Measurements from ENCODE around the gene GRB2.
"Not testable (repeated sequence)": the region's sequence is repeated elsewhere in the genome, so short reads cannot be mapped to it uniquely, and the experiment has no call there.

Gene GRB2

GRCh38 chr17:75387771-75388170 lies 17.7 kb downstream of the GRB2 start:
- DNase-seq (ENCODE audit: low read depth): no peak

DNA sequence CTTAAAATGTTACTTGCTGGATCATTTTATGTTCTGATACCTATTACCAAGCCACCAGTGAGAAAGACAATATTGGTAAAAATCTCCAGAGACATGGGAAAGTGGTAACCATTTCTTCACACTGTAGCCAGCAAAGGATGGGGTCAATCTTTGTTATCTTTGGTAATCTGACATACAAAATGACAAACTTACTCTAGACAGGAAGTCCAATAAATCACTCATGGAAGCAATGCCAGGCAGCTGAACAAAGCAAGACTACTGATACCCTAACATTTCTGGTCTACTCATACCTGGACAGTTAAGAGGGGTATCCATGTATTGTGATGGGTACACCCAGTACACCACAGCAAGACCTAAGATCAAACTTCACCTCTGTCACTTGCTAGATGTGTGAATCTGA lies 19.0 kb downstream of the GRB2 start:
- DNase-seq (ENCODE audit: low read depth): no peak

DNA sequence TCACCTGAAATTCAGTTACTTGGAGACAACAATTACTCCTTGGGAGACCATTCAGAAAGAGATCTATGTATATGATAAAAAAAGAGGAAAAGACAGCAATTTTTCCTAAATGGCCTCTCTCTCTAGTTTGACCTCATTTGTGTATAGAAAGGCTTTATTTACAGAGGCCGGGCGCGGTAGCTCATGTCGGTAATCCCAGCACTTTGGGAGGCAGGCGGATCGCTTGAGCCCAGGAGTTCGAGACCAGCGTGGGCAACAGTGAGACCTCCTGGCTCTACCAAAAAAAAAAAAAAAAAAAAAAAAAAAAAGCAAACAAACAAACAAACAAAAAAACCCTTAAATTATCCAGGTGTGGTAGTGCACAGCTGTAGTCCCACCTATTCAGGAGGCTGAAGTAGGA lies 20.7 kb downstream of the GRB2 start:
- DNase-seq (ENCODE audit: low read depth): no peak

DNA sequence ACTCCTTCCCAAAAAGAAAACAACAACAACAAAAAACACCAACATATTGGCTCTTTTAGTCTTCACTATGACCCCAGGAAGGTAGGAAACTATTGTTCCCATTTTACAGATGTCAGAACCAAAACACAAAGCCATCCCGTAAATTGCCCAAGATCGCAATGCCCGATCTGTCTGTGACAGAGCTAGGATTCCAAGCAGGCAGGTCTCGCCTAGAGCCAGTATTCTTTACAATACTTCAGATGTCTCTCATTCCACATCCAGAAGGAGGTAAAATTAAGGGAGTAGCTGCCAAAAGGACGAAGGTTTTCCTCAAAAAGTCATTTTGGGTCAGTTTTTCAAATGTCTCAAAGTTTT lies 21.7 kb downstream of the GRB2 start:
- no peak for DNase-seq (ENCODE audit: low read depth)

- no peak for DNase-seq (ENCODE audit: low read depth)
Observed at GRCh38 chr17:75380750-75381149, 24.7 kb downstream of the GRB2 start.

DNA sequence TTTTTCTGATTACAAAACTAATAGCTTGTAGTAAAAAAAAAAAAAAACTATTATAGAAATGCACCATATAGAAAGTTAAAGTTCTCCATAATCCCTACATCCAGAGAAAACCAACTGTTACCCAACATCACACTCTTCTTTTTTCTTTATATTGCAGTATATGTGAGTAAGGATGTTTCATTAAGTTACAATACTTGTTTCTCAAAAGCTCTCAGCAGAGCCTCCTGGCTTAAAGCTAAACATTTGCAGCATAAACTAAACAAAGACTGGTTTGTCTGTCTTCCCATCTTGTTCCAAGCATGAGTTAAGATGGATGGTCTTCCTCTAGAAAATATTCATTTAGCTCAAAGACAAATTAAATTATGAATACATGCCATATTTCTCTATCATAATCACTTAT lies 25.2 kb downstream of the GRB2 start:
- DNase-seq (ENCODE audit: low read depth): no peak

- not testable (repeated sequence) for DNase-seq (ENCODE audit: low read depth)
Observed at GRCh38 chr17:75379426-75379825, 26.1 kb downstream of the GRB2 start.

- no peak for DNase-seq (ENCODE audit: low read depth)
Observed at GRCh38 chr17:75373280-75373679, 32.2 kb downstream of the GRB2 start.

GRCh38 chr17:75371981-75372380 lies 33.5 kb downstream of the GRB2 start:
- no peak for DNase-seq (ENCODE audit: low read depth)

- DNase-seq (ENCODE audit: low read depth): no peak
Observed at GRCh38 chr17:75371339-75371738, 34.1 kb downstream of the GRB2 start.

DNA sequence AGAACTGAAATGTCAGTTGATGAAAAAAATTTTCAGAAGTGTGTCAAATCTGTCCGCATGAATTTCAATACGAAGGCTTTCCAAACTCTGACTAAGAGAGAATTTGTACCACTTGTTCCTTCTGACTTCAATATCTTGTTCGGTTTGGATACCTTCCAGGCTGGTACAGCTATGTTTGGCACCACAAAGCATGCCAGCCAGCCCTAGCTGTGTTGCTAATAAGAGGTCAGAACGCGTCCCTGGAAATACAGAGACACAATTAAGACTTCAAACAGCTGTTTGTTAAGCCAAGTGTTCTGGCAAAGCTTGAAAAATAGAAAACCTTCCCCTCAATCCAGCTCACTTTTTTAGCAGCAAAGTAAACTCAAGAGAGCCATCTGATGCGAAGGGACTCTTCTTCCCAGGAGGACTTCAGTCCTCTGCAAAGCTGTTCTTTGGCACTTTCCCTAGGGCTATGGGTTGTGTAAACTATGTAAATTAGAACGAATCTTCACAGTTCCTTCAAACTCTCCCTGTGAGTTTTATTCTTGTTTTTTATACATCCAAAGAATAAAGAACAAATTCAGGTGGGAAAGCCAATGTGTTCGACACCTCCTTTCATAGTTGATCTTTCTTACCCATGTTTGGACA lies 35.1 kb downstream of the GRB2 start:
- no peak for DNase-seq (ENCODE audit: low read depth)

- not testable (repeated sequence) for DNase-seq (ENCODE audit: low read depth)
Observed at GRCh38 chr17:75367838-75368789, 37.4 kb downstream of the GRB2 start.

DNA sequence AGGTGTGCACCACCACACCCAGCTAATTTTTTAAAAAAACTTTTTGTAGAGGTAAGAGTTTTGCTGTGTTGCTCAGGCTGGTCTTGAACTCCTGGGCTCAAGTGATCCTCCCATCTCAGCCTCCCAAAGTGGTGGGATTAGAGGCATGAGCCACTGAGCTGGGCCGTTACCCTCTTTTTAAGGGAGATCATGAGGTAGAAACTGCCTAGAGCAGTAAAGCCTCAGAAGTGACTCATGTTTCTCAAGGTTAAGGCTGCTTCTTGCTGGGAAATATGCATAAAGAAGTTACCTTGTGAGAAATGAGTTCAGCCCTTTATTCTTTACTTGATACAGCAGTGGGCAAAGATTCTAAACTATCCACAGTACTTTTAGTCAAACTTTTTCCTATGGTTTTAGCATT lies 38.2 kb downstream of the GRB2 start:
- no peak for DNase-seq (ENCODE audit: low read depth)

- DNase-seq (ENCODE audit: low read depth): no peak
Observed at GRCh38 chr17:75366432-75366831, 39.0 kb downstream of the GRB2 start.

DNA sequence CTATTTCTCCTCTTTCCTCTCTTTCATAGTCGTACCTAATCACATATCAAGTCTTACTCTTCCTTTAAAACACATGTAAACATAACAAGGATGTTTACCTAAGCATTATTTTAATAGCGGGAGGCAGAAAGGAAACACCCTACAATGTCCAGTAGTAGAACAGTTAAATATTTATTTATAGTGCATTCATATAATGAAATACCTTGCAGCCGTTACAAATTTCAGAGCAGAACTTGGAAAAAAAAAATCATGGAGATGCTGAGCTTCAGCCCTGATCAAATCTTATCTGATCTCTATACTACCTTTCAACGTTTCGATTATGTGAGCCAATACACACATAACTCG lies 39.6 kb downstream of the GRB2 start:
- no peak for DNase-seq (ENCODE audit: low read depth)

- no peak for DNase-seq (ENCODE audit: low read depth)
Observed at GRCh38 chr17:75365009-75365930, 40.2 kb downstream of the GRB2 start.

- no peak for DNase-seq (ENCODE audit: low read depth)
Observed at GRCh38 chr17:75364078-75364477, 41.4 kb downstream of the GRB2 start.

GRCh38 chr17:75361996-75362395 lies 43.5 kb downstream of the GRB2 start:
- no peak for DNase-seq (ENCODE audit: low read depth)

- no peak for DNase-seq (ENCODE audit: low read depth)
Observed at GRCh38 chr17:75361344-75361743, 44.1 kb downstream of the GRB2 start.

- DNase-seq (ENCODE audit: low read depth): no peak
Observed at GRCh38 chr17:75356260-75356937, 49.1 kb downstream of the GRB2 start.

DNA sequence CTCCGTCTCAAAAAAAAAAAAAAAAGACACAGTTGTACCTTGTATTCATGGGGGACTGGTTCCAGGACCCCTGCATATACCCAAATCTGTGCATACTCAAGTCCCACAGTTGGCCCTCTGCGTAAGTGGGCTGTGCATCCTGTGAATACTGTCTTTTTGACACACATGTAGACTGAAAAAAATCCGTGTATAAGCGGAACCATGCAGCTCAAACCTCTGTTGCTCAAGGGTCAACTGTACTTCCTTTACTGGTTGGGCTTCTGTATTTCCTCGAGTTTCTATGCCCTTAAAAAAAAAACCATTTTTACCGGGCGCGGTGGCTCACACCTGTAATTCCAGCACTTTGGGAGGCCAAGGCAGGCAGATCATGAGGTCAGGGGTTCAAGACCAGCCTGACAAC lies 52.3 kb downstream of the GRB2 start:
- DNase-seq (ENCODE audit: low read depth): no peak

GRCh38 chr17:75352079-75352569 lies 53.4 kb downstream of the GRB2 start:
- DNase-seq (ENCODE audit: low read depth): no peak
